ENCODE measurements around the gene GAB1.

Gene GAB1

DNA sequence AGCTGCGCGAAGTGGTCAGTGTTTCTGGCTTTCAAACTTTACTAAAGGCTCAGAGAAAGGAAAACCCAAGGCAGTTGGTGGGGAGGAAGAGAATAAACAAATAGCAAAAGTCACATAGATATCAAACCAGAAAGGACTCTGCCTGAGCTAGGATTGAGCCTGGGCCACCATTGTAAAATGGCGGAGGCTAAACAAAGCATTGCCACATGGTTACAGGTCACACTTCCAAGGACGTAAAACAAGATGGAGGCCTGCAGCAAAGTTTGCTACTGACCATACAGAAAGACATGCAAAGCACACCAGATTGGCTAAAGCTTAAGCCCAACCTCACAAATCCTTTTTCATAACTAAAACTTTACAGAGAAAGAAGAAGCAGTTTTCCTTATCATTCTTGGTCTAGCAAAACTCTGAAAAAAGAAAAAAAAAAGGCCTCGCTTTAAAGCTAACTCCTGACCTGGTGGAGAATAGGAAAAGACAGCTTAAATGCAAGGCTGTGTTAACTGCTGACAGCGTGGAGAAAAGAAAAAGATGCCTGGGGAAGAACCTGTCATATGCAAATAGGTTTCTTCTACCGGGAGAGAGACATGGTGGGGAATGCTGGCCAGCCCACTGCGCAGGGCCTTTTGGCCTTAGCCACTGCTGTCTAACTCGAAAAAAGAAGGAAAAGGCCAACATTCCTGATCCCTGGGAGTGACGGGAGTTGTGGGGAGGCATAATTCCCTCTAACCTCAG lies 95.0 kb downstream of the GAB1 start:
- CTCF ChIA-PET, result interaction anchor here (0.6 kb wide), 1 partner anchor 19 kb away, joined by 3 read pairs; no protein-coding TSS in a partner anchor
- H3K4me3 ChIP-seq (ENCODE audit: low read depth, low read length), result no peak overlapping the region
- POLR2A ChIA-PET, result no interaction called here
- H3K9me3 ChIP-seq (ENCODE audit: control insufficient read depth, insufficient read depth, low read depth, low read length), result no peaks in the 10 kb centered on the region
- no peaks in the 10 kb centered on the region for H3K36me3 ChIP-seq (ENCODE audit: control insufficient read depth in 2 of 2, insufficient read depth in 1 of 2, low read length in 2 of 2)
- TF ChIP-seq ZNF366 (tag by site-specific recombination; conservative IDR thresholded peaks at IDR 0.05) (no peak), ZBTB48 (tag by site-specific recombination; IDR thresholded peaks at IDR 0.05) (no peak), ZNF837 (tag by site-specific recombination; IDR thresholded peaks at IDR 0.05) (no peak), ZNF23 (tag by site-specific recombination; IDR thresholded peaks at IDR 0.05; ENCODE audit: borderline replicate concordance) (no peak)
- TF ChIP-seq, protein P1, sequence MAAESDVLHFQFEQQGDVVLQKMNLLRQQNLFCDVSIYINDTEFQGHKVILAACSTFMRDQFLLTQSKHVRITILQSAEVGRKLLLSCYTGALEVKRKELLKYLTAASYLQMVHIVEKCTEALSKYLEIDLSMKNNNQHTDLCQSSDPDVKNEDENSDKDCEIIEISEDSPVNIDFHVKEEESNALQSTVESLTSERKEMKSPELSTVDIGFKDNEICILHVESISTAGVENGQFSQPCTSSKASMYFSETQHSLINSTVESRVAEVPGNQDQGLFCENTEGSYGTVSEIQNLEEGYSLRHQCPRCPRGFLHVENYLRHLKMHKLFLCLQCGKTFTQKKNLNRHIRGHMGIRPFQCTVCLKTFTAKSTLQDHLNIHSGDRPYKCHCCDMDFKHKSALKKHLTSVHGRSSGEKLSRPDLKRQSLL (tag by site-specific recombination; IDR thresholded peaks at IDR 0.05), result no peak
- H3K27ac ChIP-seq (ENCODE audit: extremely low read depth, low read depth, low read length), result no peak overlapping the region
- H3K4me1 ChIP-seq (ENCODE audit: control insufficient read depth, insufficient read depth, low read length), result no peaks in the 10 kb centered on the region

GRCh38 chr4:143432258-143432591 lies 95.5 kb downstream of the GAB1 start:
- no peak overlapping the region for H3K27ac ChIP-seq (ENCODE audit: extremely low read depth, low read depth, low read length)
- H3K9me3 ChIP-seq (ENCODE audit: control insufficient read depth, insufficient read depth, low read depth, low read length), result no peaks in the 10 kb centered on the region
- no peaks in the 10 kb centered on the region for H3K4me1 ChIP-seq (ENCODE audit: control insufficient read depth, insufficient read depth, low read length)
- ChIA-PET CTCF (no interaction called here), POLR2A (no interaction called here)
- no peaks in the 10 kb centered on the region for H3K36me3 ChIP-seq (ENCODE audit: control insufficient read depth in 2 of 2, insufficient read depth in 1 of 2, low read length in 2 of 2)
- no peak for TF ChIP-seq ZNF248 (tag by site-specific recombination; IDR thresholded peaks at IDR 0.05)
- TF ChIP-seq ZNF677 (tag by site-specific recombination; IDR thresholded peaks at IDR 0.05), result no peak
- TF ChIP-seq ZBTB8A (tag by site-specific recombination; IDR thresholded peaks at IDR 0.05), result no peak
- TF ChIP-seq ZNF707 (tag by site-specific recombination; IDR thresholded peaks at IDR 0.05), result no peak
- no peak overlapping the region for H3K4me3 ChIP-seq (ENCODE audit: low read depth, low read length)

DNA sequence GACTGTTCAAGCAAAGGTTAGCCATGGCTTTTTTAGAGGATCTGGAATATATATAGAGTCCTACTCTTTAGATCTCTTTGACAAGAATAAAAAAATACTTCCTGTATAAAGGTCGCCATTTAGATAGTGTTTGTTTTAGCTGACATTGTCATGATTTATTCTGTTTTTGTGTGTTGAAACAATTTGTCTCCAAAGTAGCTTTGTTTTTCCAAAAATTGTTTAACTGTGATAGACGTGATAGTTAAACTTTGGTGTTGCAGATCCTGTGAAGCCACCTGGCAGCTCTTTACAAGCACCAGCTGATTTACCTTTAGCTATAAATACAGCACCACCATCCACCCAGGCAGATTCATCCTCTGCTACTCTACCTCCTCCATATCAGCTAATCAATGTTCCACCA lies 96.6 kb downstream of the GAB1 start:
- Histone ChIP-seq H3K36me3 (ENCODE audit: control insufficient read depth in 2 of 2, insufficient read depth in 1 of 2, low read length in 2 of 2) (peaks cover 0 to 3% of the 10 kb centered on the region in 2 experiments; a peak in 1 of 3 replicates), H3K9me3 (ENCODE audit: control insufficient read depth, insufficient read depth, low read depth, low read length) (no peaks in the 10 kb centered on the region), H3K4me3 (ENCODE audit: low read depth, low read length) (no peak overlapping the region), H3K27ac (ENCODE audit: extremely low read depth, low read depth, low read length) (no peak overlapping the region), H3K4me1 (ENCODE audit: control insufficient read depth, insufficient read depth, low read length) (no peaks in the 10 kb centered on the region)
- no peak for TF ChIP-seq ZNF791 (tag by site-specific recombination; IDR thresholded peaks at IDR 0.05)
- no peak for TF ChIP-seq ZNF747 (tag by site-specific recombination; IDR thresholded peaks at IDR 0.05)
- no peak for TF ChIP-seq ZNF239 (tag by site-specific recombination; IDR thresholded peaks at IDR 0.05)
- no peak for TF ChIP-seq ZNF221 (tag by site-specific recombination; IDR thresholded peaks at IDR 0.05; ENCODE audit: borderline replicate concordance)
- TF ChIP-seq ZXDB (tag by site-specific recombination; IDR thresholded peaks at IDR 0.05), result no peak
- TF ChIP-seq GLIS1 (tag by site-specific recombination; IDR thresholded peaks at IDR 0.05), result no peak
- no peak for TF ChIP-seq ZNF366 (tag by site-specific recombination; conservative IDR thresholded peaks at IDR 0.05)
- no peak for TF ChIP-seq SP3 (tag by site-specific recombination; IDR thresholded peaks at IDR 0.05)
- TF ChIP-seq ZNF521 (tag by site-specific recombination; IDR thresholded peaks at IDR 0.05), result no peak
- TF ChIP-seq, protein P2, sequence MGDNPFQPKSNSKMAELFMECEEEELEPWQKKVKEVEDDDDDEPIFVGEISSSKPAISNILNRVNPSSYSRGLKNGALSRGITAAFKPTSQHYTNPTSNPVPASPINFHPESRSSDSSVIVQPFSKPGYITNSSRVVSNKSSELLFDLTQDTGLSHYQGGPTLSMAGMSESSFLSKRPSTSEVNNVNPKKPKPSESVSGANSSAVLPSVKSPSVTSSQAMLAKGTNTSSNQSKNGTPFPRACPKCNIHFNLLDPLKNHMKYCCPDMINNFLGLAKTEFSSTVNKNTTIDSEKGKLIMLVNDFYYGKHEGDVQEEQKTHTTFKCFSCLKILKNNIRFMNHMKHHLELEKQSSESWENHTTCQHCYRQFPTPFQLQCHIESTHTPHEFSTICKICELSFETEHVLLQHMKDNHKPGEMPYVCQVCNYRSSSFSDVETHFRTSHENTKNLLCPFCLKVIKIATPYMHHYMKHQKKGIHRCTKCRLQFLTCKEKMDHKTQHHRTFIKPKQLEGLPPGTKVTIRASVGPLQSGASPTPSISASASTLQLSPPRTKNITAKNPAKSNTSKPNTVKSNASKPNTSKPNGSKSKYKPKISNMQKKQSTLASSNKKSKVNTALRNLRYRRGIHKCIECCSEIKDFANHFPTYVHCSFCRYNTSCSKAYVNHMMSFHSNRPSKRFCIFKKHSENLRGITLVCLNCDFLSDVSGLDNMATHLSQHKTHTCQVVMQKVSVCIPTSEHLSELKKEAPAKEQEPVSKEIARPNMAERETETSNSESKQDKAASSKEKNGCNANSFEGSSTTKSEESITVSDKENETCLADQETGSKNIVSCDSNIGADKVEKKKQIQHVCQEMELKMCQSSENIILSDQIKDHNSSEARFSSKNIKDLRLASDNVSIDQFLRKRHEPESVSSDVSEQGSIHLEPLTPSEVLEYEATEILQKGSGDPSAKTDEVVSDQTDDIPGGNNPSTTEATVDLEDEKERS (tag by site-specific recombination; IDR thresholded peaks at IDR 0.05), result no peak
- no peak for TF ChIP-seq ZNF2 (tag by site-specific recombination; IDR thresholded peaks at IDR 0.05)
- no peak for TF ChIP-seq ZBTB49 (tag by site-specific recombination; IDR thresholded peaks at IDR 0.05; ENCODE audit: low read depth)
- ChIA-PET CTCF (interaction anchor here (0.6 kb wide), 1 partner anchor 41 kb away, joined by 3 read pairs; no protein-coding TSS in a partner anchor), POLR2A (no interaction called here)
